HG03439 (cell line): ENCODE measurements around the gene PPP1R14B.

Source experiments
- ATAC-seq: cut with Tn5 transposase; IDR thresholded peaks from one replicate; pipeline ENCODE4 v1.9.1; 2021; ENCODE audit warnings: mild to moderate bottlenecking, moderate library complexity; ENCODE audit not compliant: unreplicated experiment

PPP1R14B gene

GRCh38 chr11:64262271-64263002 is 15.7 kb upstream of the PPP1R14B start:
- no peak for ATAC-seq

- ATAC-seq, result no peak
Measured at GRCh38 chr11:64261556-64262080, 14.9 kb upstream of the PPP1R14B start.

GRCh38 chr11:64260147-64260708 is 13.5 kb upstream of the PPP1R14B start:
- no peak for ATAC-seq

GRCh38 chr11:64259533-64260067 is 12.9 kb upstream of the PPP1R14B start:
- no peak for ATAC-seq

GRCh38 chr11:64258946-64259532 is 12.3 kb upstream of the PPP1R14B start:
- ATAC-seq, result no peak

GRCh38 chr11:64258356-64258755 is 11.6 kb upstream of the PPP1R14B start:
- no peak for ATAC-seq

- no peak for ATAC-seq
Measured at GRCh38 chr11:64256300-64256699, 9.6 kb upstream of the PPP1R14B start.

GRCh38 chr11:64255135-64256128 is 8.7 kb upstream of the PPP1R14B start:
- no peak for ATAC-seq

GRCh38 chr11:64254326-64254725 is 7.6 kb upstream of the PPP1R14B start:
- ATAC-seq, result no peak

GRCh38 chr11:64253481-64253880 is 6.7 kb upstream of the PPP1R14B start:
- ATAC-seq, result no peak

GRCh38 chr11:64253043-64253442 is 6.3 kb upstream of the PPP1R14B start:
- no peak for ATAC-seq

- ATAC-seq, result no peak
Measured at GRCh38 chr11:64252003-64252872, 5.5 kb upstream of the PPP1R14B start.

GRCh38 chr11:64251753-64252002 is 4.9 kb upstream of the PPP1R14B start:
- ATAC-seq, result no peak

GRCh38 chr11:64251016-64251752 is 4.4 kb upstream of the PPP1R14B start, which contains the start of gene PLCB3:
PLCB3 (plus strand) TSS chr11:64251530; CDS start chr11:64251650, 120 bp downstream.
- no peak for ATAC-seq

GRCh38 chr11:64250415-64251015 is 3.8 kb upstream of the PPP1R14B start:
- ATAC-seq, result no peak

GRCh38 chr11:64249563-64250414 is 3.0 kb upstream of the PPP1R14B start:
- no peak for ATAC-seq

- ATAC-seq, result no peak
Measured at GRCh38 chr11:64249038-64249437, 2.3 kb upstream of the PPP1R14B start.

- no peak for ATAC-seq
Measured at GRCh38 chr11:64248578-64248977, 1.8 kb upstream of the PPP1R14B start.
